Measurements from ENCODE around the gene BMP7.

BMP7 gene

DNA sequence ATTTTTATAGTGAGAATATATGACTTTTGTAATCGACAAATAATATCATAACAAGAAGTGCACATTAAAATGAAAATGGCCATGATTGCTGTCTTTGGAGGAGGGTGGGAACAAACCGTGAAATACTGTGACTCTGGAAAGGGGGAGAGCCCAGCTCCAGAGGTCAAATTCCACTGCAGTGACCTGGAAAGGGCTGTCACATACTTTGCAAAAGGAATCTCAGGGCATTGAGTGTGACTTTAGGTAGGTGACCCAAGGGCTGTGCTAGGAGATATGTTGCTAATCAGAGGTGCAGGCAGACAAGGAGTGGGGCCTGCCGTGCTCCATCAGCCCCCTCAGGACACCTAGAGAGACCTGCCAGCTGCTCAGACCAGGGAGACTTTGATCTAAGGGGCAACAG, 28.1 kb upstream of the BMP7 start:
- H3K4me3 ChIP-seq (ENCODE audit: low read length): no peak overlapping the region
- no peak for DNase-seq (ENCODE audit: low read depth)
- TF ChIP-seq, protein P1, sequence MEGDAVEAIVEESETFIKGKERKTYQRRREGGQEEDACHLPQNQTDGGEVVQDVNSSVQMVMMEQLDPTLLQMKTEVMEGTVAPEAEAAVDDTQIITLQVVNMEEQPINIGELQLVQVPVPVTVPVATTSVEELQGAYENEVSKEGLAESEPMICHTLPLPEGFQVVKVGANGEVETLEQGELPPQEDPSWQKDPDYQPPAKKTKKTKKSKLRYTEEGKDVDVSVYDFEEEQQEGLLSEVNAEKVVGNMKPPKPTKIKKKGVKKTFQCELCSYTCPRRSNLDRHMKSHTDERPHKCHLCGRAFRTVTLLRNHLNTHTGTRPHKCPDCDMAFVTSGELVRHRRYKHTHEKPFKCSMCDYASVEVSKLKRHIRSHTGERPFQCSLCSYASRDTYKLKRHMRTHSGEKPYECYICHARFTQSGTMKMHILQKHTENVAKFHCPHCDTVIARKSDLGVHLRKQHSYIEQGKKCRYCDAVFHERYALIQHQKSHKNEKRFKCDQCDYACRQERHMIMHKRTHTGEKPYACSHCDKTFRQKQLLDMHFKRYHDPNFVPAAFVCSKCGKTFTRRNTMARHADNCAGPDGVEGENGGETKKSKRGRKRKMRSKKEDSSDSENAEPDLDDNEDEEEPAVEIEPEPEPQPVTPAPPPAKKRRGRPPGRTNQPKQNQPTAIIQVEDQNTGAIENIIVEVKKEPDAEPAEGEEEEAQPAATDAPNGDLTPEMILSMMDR (conservative IDR thresholded peaks at IDR 0.05; ENCODE audit: low read depth, low read length): no peak

DNA sequence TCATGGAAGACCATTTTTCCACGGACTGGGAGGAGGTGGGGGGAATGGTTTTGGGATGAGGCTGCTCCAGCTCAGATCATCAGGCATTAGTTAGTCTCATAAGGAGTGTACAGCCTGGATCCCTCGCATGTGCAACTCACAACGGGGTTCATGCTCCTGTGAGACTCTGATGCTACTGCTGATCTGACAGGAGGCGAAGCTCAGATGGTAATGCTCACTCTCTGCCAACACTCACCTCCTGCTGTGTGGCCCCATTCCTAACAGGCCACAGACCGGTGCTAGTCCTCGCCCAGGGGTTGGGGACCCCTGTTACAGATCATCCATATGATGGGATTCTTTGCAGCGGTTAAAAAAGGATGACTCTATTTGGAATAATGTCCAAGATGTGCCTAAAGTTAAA, 27.6 kb upstream of the BMP7 start:
- no peak overlapping the region for H3K4me3 ChIP-seq (ENCODE audit: low read length)
- DNase-seq (ENCODE audit: low read depth): no peak
- TF ChIP-seq, protein P1 (conservative IDR thresholded peaks at IDR 0.05; ENCODE audit: low read depth, low read length): no peak

DNA sequence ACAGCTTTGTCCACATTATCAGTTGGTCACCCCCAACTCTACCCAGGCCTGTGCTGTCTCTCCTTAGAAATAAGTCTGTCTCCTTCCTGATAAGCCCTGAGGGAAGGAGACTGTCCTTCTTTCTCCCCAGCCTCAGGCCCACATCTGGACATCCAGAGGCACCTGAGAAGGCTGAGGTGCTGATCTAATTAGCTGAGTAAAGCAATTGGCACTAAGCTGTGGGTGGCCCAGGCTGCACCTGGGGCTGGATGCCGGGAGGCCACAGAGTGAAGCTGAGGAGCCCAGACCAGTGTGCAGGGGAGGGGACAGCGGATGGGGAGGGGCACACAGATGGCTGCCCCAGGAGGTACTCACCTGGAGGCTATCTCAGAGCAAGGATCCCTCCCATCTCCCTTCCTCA, 26.2 kb upstream of the BMP7 start:
- TF ChIP-seq, protein P1 (conservative IDR thresholded peaks at IDR 0.05; ENCODE audit: low read depth, low read length): no peak
- H3K4me3 ChIP-seq (ENCODE audit: low read length): no peak overlapping the region
- no peak for DNase-seq (ENCODE audit: low read depth)

DNA sequence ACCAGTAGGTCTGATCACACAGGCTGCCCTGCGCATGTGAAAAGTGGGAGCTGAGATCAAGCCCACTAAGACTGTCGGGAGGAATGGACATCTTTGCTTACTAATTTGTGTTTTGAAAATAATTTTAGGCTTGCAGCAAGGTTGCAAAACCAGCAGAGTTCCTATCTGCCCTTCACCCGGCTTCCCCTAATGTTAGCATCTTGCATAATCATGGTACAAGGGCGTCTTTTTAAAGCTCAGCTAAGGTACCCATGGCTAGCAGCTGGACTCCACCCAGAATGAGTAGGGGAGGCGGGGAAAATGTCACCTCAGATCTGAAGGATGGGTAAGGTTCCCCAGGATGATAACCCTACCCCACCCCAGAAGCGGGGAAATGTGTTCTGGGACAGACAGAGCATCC, 25.3 kb upstream of the BMP7 start:
- no peak for DNase-seq (ENCODE audit: low read depth)
- H3K4me3 ChIP-seq (ENCODE audit: low read length): no peak overlapping the region
- TF ChIP-seq, protein P1 (conservative IDR thresholded peaks at IDR 0.05; ENCODE audit: low read depth, low read length): no peak

DNA sequence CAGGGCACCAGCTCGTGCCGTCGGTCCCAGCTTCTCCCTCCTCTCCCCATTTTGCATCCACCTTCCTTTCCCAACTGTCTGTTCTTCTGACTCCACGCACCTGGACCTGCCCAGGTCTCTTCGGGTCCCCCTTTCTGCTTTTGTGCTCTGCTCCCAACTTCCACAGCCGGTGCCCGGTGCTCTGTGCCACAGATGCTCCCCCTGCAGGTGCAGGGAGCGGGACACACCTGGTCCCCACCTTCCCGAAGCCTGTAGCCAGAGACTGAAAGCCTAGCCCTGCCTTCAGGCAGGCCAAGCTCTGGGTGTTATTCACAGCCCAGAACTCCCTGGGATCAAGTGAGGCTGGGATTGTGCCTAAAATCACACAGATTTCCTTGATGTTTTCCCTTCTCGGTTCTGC, 24.6 kb upstream of the BMP7 start:
- TF ChIP-seq, protein P1 (conservative IDR thresholded peaks at IDR 0.05; ENCODE audit: low read depth, low read length): no peak
- DNase-seq (ENCODE audit: low read depth): no peak
- no peak overlapping the region for H3K4me3 ChIP-seq (ENCODE audit: low read length)

DNA sequence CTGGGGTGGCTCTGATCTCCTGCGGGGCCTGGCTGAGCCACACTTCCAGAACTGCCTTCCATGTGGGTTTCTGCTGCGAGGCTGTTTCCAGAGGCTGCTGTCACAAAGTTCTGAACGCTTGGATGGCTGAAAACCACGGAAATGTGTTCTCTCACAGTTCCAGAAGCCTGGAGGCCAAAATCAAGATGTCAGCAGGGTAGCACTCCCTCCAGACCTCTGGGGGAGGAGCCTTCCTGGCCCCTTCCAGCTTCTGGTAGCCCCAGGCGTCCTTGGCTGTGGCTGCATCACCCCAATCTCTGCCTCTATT, 23.7 kb upstream of the BMP7 start:
- H3K4me3 ChIP-seq (ENCODE audit: low read length): no peak overlapping the region
- DNase-seq (ENCODE audit: low read depth): no peak
- TF ChIP-seq, protein P1 (conservative IDR thresholded peaks at IDR 0.05; ENCODE audit: low read depth, low read length): no peak

DNA sequence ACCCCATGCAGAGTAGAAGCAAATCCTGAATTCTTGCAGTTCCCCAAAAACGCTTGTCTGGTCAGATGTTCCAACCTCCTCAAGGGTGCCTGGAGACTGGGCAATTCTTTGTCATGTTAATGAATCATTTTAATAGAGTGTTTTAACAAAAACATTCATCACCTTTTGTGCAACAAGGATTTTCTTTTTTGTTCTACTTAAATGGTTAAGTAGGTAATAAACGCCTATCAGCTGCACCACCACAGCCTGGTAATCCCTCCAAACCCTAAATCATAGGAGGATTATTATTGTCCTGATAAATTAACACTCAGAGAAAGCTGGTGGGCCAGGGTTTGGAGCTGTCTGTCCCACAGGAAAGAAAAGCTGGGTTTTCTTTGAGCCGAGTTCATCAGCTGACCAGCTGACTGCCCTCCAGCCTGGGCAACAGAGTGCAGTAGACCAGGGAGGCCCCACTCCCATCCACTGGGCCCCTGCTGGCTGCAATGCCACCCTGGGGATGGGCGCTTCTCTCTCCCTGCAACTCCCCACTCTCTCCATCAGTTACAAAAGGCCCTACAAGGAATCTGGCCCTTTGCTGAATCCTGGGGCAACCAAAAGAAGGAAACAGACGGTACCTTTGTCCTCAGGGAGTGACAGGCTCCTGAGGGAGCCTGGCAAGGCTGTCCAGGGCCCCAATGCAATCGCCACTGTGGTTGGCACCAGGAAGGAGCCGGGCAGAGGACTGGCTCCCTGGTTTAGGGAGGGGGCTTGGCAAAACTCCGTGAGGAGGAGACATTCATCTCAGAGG, 23.1 kb upstream of the BMP7 start:
- H3K4me3 ChIP-seq (ENCODE audit: low read length): no peak overlapping the region
- TF ChIP-seq, protein P1 (conservative IDR thresholded peaks at IDR 0.05; ENCODE audit: low read depth, low read length): no peak
- DNase-seq (ENCODE audit: low read depth): no peak

All from retinal pigment epithelial cell (primary cell).